Measurements from ENCODE around the gene HSPB1. TPM values are rescaled to one million over a fixed set of nuclear protein-coding genes. Genes with fewer than 3 reads are reported as not detected.

Gene HSPB1
- total and polyA plus RNA-seq, 2 experiments from 2014 or later, result 48.1 to 437 TPM

DNA sequence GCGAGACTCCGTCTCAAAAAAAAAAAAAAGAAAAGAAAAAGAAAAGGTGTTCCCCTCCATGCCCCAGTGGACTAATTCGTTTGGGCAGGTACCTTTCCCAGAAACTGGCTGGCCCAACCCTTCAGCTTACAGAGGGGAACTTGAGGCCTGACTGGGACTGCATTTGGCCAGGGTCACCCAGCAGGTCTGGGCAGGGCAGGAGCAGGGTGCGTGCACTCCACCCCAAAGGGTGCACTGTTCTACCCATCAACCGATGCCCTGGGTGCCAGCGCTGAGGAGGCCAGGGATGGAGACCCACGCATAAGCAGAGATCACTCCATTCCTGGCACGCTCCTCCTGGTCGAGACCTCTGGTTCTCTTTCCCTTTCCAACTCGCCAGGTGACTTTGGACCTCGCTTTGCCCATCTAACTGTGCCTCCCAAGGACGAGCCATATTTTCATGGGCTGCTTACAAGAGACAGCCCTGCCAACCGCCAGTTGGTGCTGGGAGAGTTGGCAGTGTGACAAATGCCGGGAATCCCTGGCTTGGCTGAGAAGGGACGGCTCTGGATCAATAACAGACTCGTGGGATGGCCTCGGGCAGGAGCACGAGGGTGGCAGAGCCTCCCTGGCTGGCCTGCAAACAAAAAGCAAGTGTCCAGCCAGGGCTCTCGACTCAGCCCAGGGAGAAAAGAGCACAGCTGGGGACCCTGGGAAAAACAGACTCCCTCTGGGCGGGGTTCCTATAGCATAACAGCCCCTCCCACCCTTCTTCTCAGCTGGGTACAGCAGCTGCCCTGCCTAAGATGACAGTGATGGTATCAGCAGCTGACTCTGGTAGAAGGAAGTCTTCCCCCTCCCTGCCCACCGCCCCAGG is 7.9 kb downstream of the HSPB1 start:
- Histone ChIP-seq H3K4me2 (no peak overlapping the region), H3K79me2 (replicated peaks; ENCODE audit: insufficient read depth) (no peaks in the 10 kb centered on the region), H4K20me1 (replicated peaks; ENCODE audit: insufficient read depth) (no peaks in the 10 kb centered on the region), H2AFZ (no peak overlapping the region), H3F3A (replicated peaks; ENCODE audit: low read depth) (no peaks in the 10 kb centered on the region), H3K27me3 (ENCODE audit: insufficient read depth) (no peaks in the 10 kb centered on the region), H3K27ac (ENCODE audit: low read depth) (no peak overlapping the region), H3K4me1 (ENCODE audit: insufficient read depth) (peaks cover 12% of the 10 kb centered on the region; the same call in 1 of the 2 replicates), H3K9me2 (ENCODE audit: insufficient read depth) (no peaks in the 10 kb centered on the region), H3K36me3 (ENCODE audit: insufficient read depth) (no peaks in the 10 kb centered on the region), H3K4me3 (no peak overlapping the region)
- no peak for DNase-seq (ENCODE audit: low spot score)
- no peak overlapping the region for H3K4me3 Mint-ChIP-seq
- ATAC-seq, result no peak
- TF ChIP-seq POLR2AphosphoS5 (IDR thresholded peaks at IDR 0.05; ENCODE audit: low read depth) (no peak), EZH2phosphoT487 (IDR thresholded peaks at IDR 0.05; ENCODE audit: unreplicated experiment) (no peak), ZNF114 (CRISPR knock-in tag; IDR thresholded peaks at IDR 0.05) (no peak), STAT1 (IDR thresholded peaks at IDR 0.05; ENCODE audit: unreplicated experiment) (no peak), ZNF331 (CRISPR knock-in tag; IDR thresholded peaks at IDR 0.05; ENCODE audit: low read depth) (no peak), NANOG (IDR thresholded peaks at IDR 0.05; ENCODE audit: borderline replicate concordance) (no peak), EZH2 (IDR thresholded peaks at IDR 0.05; ENCODE audit: low read depth, unreplicated experiment) (no peak), CREB1 (CRISPR knock-in tag; IDR thresholded peaks at IDR 0.05; ENCODE audit: low read depth) (no peak), JUNB (IDR thresholded peaks at IDR 0.05; ENCODE audit: unreplicated experiment) (no peak)
- TF ChIP-seq, protein P1, sequence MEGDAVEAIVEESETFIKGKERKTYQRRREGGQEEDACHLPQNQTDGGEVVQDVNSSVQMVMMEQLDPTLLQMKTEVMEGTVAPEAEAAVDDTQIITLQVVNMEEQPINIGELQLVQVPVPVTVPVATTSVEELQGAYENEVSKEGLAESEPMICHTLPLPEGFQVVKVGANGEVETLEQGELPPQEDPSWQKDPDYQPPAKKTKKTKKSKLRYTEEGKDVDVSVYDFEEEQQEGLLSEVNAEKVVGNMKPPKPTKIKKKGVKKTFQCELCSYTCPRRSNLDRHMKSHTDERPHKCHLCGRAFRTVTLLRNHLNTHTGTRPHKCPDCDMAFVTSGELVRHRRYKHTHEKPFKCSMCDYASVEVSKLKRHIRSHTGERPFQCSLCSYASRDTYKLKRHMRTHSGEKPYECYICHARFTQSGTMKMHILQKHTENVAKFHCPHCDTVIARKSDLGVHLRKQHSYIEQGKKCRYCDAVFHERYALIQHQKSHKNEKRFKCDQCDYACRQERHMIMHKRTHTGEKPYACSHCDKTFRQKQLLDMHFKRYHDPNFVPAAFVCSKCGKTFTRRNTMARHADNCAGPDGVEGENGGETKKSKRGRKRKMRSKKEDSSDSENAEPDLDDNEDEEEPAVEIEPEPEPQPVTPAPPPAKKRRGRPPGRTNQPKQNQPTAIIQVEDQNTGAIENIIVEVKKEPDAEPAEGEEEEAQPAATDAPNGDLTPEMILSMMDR (conservative IDR thresholded peaks at IDR 0.05; ENCODE audit: low read depth in 2 of 2), result no peak
- TF ChIP-seq, protein P2, sequence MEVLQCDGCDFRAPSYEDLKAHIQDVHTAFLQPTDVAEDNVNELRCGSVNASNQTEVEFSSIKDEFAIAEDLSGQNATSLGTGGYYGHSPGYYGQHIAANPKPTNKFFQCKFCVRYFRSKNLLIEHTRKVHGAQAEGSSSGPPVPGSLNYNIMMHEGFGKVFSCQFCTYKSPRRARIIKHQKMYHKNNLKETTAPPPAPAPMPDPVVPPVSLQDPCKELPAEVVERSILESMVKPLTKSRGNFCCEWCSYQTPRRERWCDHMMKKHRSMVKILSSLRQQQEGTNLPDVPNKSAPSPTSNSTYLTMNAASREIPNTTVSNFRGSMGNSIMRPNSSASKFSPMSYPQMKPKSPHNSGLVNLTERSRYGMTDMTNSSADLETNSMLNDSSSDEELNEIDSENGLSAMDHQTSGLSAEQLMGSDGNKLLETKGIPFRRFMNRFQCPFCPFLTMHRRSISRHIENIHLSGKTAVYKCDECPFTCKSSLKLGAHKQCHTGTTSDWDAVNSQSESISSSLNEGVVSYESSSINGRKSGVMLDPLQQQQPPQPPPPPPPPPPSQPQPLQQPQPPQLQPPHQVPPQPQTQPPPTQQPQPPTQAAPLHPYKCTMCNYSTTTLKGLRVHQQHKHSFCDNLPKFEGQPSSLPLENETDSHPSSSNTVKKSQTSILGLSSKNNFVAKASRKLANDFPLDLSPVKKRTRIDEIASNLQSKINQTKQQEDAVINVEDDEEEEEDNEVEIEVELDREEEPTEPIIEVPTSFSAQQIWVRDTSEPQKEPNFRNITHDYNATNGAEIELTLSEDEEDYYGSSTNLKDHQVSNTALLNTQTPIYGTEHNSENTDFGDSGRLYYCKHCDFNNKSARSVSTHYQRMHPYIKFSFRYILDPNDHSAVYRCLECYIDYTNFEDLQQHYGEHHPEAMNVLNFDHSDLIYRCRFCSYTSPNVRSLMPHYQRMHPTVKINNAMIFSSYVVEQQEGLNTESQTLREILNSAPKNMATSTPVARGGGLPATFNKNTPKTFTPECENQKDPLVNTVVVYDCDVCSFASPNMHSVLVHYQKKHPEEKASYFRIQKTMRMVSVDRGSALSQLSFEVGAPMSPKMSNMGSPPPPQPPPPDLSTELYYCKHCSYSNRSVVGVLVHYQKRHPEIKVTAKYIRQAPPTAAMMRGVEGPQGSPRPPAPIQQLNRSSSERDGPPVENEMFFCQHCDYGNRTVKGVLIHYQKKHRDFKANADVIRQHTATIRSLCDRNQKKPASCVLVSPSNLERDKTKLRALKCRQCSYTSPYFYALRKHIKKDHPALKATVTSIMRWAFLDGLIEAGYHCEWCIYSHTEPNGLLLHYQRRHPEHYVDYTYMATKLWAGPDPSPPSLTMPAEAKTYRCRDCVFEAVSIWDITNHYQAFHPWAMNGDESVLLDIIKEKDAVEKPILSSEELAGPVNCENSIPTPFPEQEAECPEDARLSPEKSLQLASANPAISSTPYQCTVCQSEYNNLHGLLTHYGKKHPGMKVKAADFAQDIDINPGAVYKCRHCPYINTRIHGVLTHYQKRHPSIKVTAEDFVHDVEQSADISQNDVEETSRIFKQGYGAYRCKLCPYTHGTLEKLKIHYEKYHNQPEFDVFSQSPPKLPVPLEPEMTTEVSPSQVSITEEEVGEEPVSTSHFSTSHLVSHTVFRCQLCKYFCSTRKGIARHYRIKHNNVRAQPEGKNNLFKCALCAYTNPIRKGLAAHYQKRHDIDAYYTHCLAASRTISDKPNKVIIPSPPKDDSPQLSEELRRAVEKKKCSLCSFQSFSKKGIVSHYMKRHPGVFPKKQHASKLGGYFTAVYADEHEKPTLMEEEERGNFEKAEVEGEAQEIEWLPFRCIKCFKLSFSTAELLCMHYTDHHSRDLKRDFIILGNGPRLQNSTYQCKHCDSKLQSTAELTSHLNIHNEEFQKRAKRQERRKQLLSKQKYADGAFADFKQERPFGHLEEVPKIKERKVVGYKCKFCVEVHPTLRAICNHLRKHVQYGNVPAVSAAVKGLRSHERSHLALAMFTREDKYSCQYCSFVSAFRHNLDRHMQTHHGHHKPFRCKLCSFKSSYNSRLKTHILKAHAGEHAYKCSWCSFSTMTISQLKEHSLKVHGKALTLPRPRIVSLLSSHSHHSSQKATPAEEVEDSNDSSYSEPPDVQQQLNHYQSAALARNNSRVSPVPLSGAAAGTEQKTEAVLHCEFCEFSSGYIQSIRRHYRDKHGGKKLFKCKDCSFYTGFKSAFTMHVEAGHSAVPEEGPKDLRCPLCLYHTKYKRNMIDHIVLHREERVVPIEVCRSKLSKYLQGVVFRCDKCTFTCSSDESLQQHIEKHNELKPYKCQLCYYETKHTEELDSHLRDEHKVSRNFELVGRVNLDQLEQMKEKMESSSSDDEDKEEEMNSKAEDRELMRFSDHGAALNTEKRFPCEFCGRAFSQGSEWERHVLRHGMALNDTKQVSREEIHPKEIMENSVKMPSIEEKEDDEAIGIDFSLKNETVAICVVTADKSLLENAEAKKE (CRISPR knock-in tag; IDR thresholded peaks at IDR 0.05), result no peak
- TF ChIP-seq, protein P3, sequence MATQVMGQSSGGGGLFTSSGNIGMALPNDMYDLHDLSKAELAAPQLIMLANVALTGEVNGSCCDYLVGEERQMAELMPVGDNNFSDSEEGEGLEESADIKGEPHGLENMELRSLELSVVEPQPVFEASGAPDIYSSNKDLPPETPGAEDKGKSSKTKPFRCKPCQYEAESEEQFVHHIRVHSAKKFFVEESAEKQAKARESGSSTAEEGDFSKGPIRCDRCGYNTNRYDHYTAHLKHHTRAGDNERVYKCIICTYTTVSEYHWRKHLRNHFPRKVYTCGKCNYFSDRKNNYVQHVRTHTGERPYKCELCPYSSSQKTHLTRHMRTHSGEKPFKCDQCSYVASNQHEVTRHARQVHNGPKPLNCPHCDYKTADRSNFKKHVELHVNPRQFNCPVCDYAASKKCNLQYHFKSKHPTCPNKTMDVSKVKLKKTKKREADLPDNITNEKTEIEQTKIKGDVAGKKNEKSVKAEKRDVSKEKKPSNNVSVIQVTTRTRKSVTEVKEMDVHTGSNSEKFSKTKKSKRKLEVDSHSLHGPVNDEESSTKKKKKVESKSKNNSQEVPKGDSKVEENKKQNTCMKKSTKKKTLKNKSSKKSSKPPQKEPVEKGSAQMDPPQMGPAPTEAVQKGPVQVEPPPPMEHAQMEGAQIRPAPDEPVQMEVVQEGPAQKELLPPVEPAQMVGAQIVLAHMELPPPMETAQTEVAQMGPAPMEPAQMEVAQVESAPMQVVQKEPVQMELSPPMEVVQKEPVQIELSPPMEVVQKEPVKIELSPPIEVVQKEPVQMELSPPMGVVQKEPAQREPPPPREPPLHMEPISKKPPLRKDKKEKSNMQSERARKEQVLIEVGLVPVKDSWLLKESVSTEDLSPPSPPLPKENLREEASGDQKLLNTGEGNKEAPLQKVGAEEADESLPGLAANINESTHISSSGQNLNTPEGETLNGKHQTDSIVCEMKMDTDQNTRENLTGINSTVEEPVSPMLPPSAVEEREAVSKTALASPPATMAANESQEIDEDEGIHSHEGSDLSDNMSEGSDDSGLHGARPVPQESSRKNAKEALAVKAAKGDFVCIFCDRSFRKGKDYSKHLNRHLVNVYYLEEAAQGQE (IDR thresholded peaks at IDR 0.05; ENCODE audit: unreplicated experiment), result no peak
- TF ChIP-seq, protein P4, sequence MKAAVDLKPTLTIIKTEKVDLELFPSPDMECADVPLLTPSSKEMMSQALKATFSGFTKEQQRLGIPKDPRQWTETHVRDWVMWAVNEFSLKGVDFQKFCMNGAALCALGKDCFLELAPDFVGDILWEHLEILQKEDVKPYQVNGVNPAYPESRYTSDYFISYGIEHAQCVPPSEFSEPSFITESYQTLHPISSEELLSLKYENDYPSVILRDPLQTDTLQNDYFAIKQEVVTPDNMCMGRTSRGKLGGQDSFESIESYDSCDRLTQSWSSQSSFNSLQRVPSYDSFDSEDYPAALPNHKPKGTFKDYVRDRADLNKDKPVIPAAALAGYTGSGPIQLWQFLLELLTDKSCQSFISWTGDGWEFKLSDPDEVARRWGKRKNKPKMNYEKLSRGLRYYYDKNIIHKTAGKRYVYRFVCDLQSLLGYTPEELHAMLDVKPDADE (IDR thresholded peaks at IDR 0.05), result no peak
- peaks cover 7% of the 10 kb centered on the region for H3K27me3 Mint-ChIP-seq (ENCODE audit: insufficient read depth, low read depth, poor library complexity)
- no peak overlapping the region for H3K27ac Mint-ChIP-seq
- peaks cover 6% of the 10 kb centered on the region; the same call in 2 of the 3 replicates for H3K4me1 Mint-ChIP-seq
- H3K36me3 Mint-ChIP-seq (ENCODE audit: low read depth), result no peaks in the 10 kb centered on the region
- H3K9me3 Mint-ChIP-seq, result peaks cover 8% of the 10 kb centered on the region
